Endothelial cell of umbilical vein (primary cell): ENCODE results near the gene MCM9. TPM values are rescaled to one million over a fixed set of nuclear protein-coding genes. Genes with fewer than 3 reads are reported as not detected.

Experiments
- BruUV-seq: library from RNA; stranded (reverse); fragments of 400-500 nt; replicated peaks from 2 replicates; lab custom pipeline; 2021; lab: Mats Ljungman, UMichigan
- CTCF ChIA-PET: fragments of 300-600, 350-600 bp; sonication (Branson Sonifier 250); formaldehyde crosslinking; loops from one replicate; lab custom pipeline; 2021; ENCODE audit warnings: antibody characterized with exemption, inconsistent platforms; lab: Charles Lee
- POLR2A ChIA-PET: fragments of 300-600, 350-600 bp; sonication (Branson Sonifier 250); formaldehyde crosslinking; loops from one replicate; lab custom pipeline; 2021; ENCODE audit warnings: antibody characterized with exemption, inconsistent platforms; lab: Charles Lee
- DNase-seq: peaks from one replicate; pipeline ENCODE4 v3.0.0-alpha.2; 2011; ENCODE audit warnings: low read depth, low spot score
- FAIRE-seq: peaks from 2 replicates; lab custom pipeline; 2011; peaks lifted over from hg19 to GRCh38; lab: Jason Lieb, UNC
- H2AFZ ChIP-seq: 2 replicates; pipeline ENCODE4 v1.6.0; 2012; ENCODE audit warnings: low read depth, low read length, control low read depth, inconsistent platforms
- H3K27ac ChIP-seq: 2 replicates; pipeline ENCODE4 v1.5.1; 2011; ENCODE audit warnings: low read depth, mild to moderate bottlenecking, control low read depth, low read length, moderate library complexity; ENCODE audit not compliant: insufficient read depth
- H3K27me3 ChIP-seq, 2 experiments: 2 replicates each; pipeline versions ENCODE4 v1.6.0 to v1.6.1; 2011; ENCODE audit warnings: low read length in 2 of 2, mixed read lengths in 1 of 2; ENCODE audit not compliant: control insufficient read depth in 2 of 2, insufficient read depth in 2 of 2
- H3K36me3 ChIP-seq, 2 experiments: 2 replicates in 1 of 2; 3 replicates in 1 of 2; pipeline ENCODE4 v1.5.1; 2011; ENCODE audit warnings: low read length in 2 of 2, mild to moderate bottlenecking in 1 of 2, moderate library complexity in 1 of 2; ENCODE audit not compliant: control insufficient read depth in 2 of 2, insufficient read depth in 2 of 2; ENCODE audit errors: extremely low read depth in 1 of 2
- H3K4me1 ChIP-seq: 3 replicates; pipeline ENCODE4 v1.5.1; 2011; ENCODE audit warnings: mild to moderate bottlenecking, low read length; ENCODE audit not compliant: control insufficient read depth, insufficient read depth; ENCODE audit errors: extremely low read depth
- H3K4me2 ChIP-seq: 2 replicates; pipeline ENCODE4 v1.6.1; 2011; ENCODE audit warnings: low read length, control low read depth, mixed read lengths; ENCODE audit not compliant: insufficient read depth
- H3K4me3 ChIP-seq, 3 experiments: fragments of 200-600 bp in 1 of 3; sonication (generic), shearing (Covaris generic) in 1 of 3; replicated peaks in 1 of 3; 2 replicates each; pipeline ENCODE4 v1.5.1; 2011 to 2016; ENCODE audit warnings: control low read depth in 3 of 3, low read length in 3 of 3, mild to moderate bottlenecking in 2 of 3, inconsistent platforms in 1 of 3, low read depth in 1 of 3, moderate library complexity in 1 of 3; ENCODE audit not compliant: insufficient read depth in 1 of 3
- H3K79me2 ChIP-seq: 2 replicates; pipeline ENCODE4 v1.6.0; 2012; ENCODE audit warnings: low read length, inconsistent platforms; ENCODE audit not compliant: control insufficient read depth, insufficient read depth
- H3K9ac ChIP-seq: replicated peaks from 2 replicates; pipeline ENCODE3; 2011; ENCODE audit warnings: low read length, control low read depth; ENCODE audit not compliant: insufficient read depth; ENCODE audit errors: extremely low read depth
- H3K9me1 ChIP-seq: replicated peaks from 3 replicates; pipeline ENCODE4 v1.6.0; 2011; ENCODE audit warnings: mild to moderate bottlenecking, low read length; ENCODE audit not compliant: control insufficient read depth, insufficient read depth; ENCODE audit errors: extremely low read depth
- H3K9me3 ChIP-seq: replicated peaks from 2 replicates; pipeline ENCODE4 v1.5.1; 2012; ENCODE audit warnings: low read length, inconsistent platforms; ENCODE audit not compliant: control insufficient read depth, insufficient read depth
- H4K20me1 ChIP-seq: replicated peaks from 2 replicates; pipeline ENCODE3; 2011; ENCODE audit warnings: mild to moderate bottlenecking, low read length; ENCODE audit not compliant: control insufficient read depth, insufficient read depth; ENCODE audit errors: extremely low read depth
- FOS ChIP-seq: IDR thresholded peaks from 2 replicates; pipeline ENCODE4 v1.6.1; 2011; ENCODE audit warnings: mild to moderate bottlenecking, low read length, moderate library complexity, borderline replicate concordance; ENCODE audit not compliant: insufficient read depth
- GATA2 ChIP-seq: IDR thresholded peaks from 2 replicates; pipeline ENCODE4 v1.7.0; 2011; ENCODE audit warnings: low read depth, mild to moderate bottlenecking, moderate library complexity, mixed read lengths, low read length; ENCODE audit not compliant: insufficient read length, insufficient read depth
- POLR2A ChIP-seq: IDR thresholded peaks from 2 replicates; pipeline ENCODE4 v1.6.1; 2012; ENCODE audit warnings: low read depth, mild to moderate bottlenecking, control low read depth, low read length
- POLR2AphosphoS5 ChIP-seq: IDR thresholded peaks from 2 replicates; pipeline ENCODE4 v1.6.1; 2012; ENCODE audit warnings: low read depth, mild to moderate bottlenecking, control low read depth, low read length, moderate library complexity; ENCODE audit not compliant: insufficient read depth
- dilution Hi-C: fragments of 300-500 bp; cut with MboI; formaldehyde crosslinking; loops from one replicate; pipeline ENCODE4 v1.15.0; 2019; ENCODE audit warnings: low sequenced_read_pairs; ENCODE audit not compliant: extremely low pct_ligation_motif_present
- intact Hi-C: fragments of 100-400 bp; cut with micrococcal nuclease; formaldehyde crosslinking; loops from one replicate; pipeline ENCODE4 v1.10.0; 2022
- polyA plus RNA-seq, 4 experiments: library from polyadenylated mRNA; depleted of rRNA in 3 of 4; stranded (reverse) in 3 of 4; unstranded in 1 of 4; fragments of >200 nt; gene quantifications; 2 replicates each; pipeline versions ENCODE4 v1.2.1 to v1.2.3, GENCODE V29; 2011 to 2012; ENCODE audit warnings: missing spikeins in 1 of 4
- total RNA-seq: library from RNA; stranded (reverse); gene quantifications from 2 replicates; pipeline ENCODE4 v1.2.3, GENCODE V29; 2021
- TF ChIP-seq, protein P1 (sequence below): IDR thresholded peaks from 2 replicates; pipeline ENCODE4 v1.6.1; 2011; ENCODE audit not compliant: insufficient read depth, insufficient read length
- TF ChIP-seq, protein P2 (sequence below), 2 donors: IDR thresholded peaks; 1 replicate in 1 of 2; 2 replicates in 1 of 2; pipeline ENCODE4 v1.5.1; 2011; ENCODE audit warnings: low read length in 2 of 2, mild to moderate bottlenecking in 2 of 2, moderate library complexity in 2 of 2, control low read depth in 1 of 2, inconsistent platforms in 1 of 2, low read depth in 1 of 2; ENCODE audit not compliant: insufficient read depth in 1 of 2; ENCODE audit errors: extremely low read depth in 1 of 2

Gene MCM9
- total and polyA plus RNA-seq, 2 donors (not counting 3 experiments of a cell fraction or from before 2014, with no cell fraction given) = 2.0 to 14.1 TPM

DNA sequence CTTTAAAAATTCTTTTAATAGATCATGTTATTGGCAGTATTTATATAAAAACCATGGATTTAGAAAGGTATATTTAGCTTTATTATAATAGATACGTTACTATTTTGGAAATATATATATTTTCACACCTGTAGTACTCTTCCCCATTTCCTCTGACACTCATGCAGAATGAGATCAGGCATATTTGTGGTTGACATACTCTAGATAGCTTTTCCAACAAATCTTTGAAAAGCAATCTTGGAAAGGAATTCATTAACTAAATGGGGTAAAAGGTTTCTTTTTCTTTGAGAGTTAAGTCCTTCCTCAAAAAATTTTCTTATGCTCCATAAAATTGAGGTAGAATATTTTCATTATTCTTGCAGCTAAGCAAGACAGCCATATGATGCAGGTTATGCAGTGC, 26.5 kb downstream of the MCM9 start:
- dilution Hi-C loops = no loop called here
- Histone ChIP-seq H3K4me3 (no peak overlapping the region), H3K9me3 (no peaks in the 10 kb centered on the region), H3K9me1 (no peaks in the 10 kb centered on the region), H3K4me2 (no peak overlapping the region), H3K79me2 (peaks cover 10% of the 10 kb centered on the region), H3K27me3 (no peaks in the 10 kb centered on the region), H3K4me1 (no peaks in the 10 kb centered on the region), H3K27ac (no peak overlapping the region), H2AFZ (no peak overlapping the region), H3K9ac (no peak overlapping the region), H3K36me3 (peaks cover 10 to 29% of the 10 kb centered on the region in 2 experiments), H4K20me1 (no peaks in the 10 kb centered on the region)
- no peak for TF ChIP-seq POLR2A
- TF ChIP-seq, protein P1, sequence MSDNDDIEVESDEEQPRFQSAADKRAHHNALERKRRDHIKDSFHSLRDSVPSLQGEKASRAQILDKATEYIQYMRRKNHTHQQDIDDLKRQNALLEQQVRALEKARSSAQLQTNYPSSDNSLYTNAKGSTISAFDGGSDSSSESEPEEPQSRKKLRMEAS = no peak
- no peak for TF ChIP-seq GATA2
- TF ChIP-seq FOS = no peak
- TF ChIP-seq, protein P2, sequence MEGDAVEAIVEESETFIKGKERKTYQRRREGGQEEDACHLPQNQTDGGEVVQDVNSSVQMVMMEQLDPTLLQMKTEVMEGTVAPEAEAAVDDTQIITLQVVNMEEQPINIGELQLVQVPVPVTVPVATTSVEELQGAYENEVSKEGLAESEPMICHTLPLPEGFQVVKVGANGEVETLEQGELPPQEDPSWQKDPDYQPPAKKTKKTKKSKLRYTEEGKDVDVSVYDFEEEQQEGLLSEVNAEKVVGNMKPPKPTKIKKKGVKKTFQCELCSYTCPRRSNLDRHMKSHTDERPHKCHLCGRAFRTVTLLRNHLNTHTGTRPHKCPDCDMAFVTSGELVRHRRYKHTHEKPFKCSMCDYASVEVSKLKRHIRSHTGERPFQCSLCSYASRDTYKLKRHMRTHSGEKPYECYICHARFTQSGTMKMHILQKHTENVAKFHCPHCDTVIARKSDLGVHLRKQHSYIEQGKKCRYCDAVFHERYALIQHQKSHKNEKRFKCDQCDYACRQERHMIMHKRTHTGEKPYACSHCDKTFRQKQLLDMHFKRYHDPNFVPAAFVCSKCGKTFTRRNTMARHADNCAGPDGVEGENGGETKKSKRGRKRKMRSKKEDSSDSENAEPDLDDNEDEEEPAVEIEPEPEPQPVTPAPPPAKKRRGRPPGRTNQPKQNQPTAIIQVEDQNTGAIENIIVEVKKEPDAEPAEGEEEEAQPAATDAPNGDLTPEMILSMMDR (IDR thresholded peaks at IDR 0.05; ENCODE audit: extremely low read depth in 1 of 2, insufficient read depth in 1 of 2, low read depth in 1 of 2, low read length in 2 of 2) = no peak
- FAIRE-seq (no peak), DNase-seq (no peak)
- intact Hi-C loops = no loop called here
- POLR2A ChIA-PET = no interaction called here
- CTCF ChIA-PET = interaction anchor here (1.2 to 1.8 kb wide), 2 partner anchors 12 to 202 kb away, joined by 3 to 6 read pairs; no protein-coding TSS in a partner anchor
- no TSS peak for BruUV-seq

DNA sequence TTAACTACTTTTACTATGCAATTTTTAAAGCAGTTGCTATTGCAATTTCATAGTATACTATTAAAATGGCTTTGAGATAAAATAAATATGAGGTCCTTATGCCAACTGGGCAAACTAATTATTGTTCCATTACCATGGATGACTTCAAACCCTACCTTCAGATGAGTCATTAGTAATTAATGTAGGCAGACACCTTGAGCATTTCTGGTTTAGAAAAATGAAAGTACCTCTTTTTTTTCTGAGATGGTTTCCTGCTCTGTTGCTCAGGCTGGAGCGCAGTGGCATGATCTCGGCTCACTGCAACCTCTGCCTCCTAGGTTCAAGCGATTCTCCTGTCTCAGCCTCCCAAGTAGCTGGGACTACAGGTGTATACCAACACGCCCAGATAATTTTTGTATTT, 29.1 kb downstream of the MCM9 start:
- no peak for FAIRE-seq
- H3K27ac ChIP-seq = no peak overlapping the region
- ChIA-PET CTCF (no interaction called here), POLR2A (no interaction called here)
- H3K79me2 ChIP-seq = peaks cover 26% of the 10 kb centered on the region
- no peaks in the 10 kb centered on the region for H3K27me3 ChIP-seq
- BruUV-seq = no TSS peak
- no peak for DNase-seq
- H3K4me1 ChIP-seq = peaks cover 9% of the 10 kb centered on the region
- no peaks in the 10 kb centered on the region for H3K9me1 ChIP-seq
- no peak overlapping the region for H3K4me2 ChIP-seq
- no peaks in the 10 kb centered on the region for H4K20me1 ChIP-seq
- no peaks in the 10 kb centered on the region for H3K9me3 ChIP-seq
- intact Hi-C loops (no loop called here), dilution Hi-C loops (no loop called here)
- H3K4me3 ChIP-seq = no peak overlapping the region
- TF ChIP-seq FOS (no peak), POLR2AphosphoS5 (no peak)
- H3K36me3 ChIP-seq = peaks cover 6 to 38% of the 10 kb centered on the region in 2 experiments
- H2AFZ ChIP-seq = no peak overlapping the region
- H3K9ac ChIP-seq = no peak overlapping the region
